Breast epithelium (tissue), 3 donors: ENCODE data around the gene GSTA4.

ENCODE experiments used
- CTCF ChIP-seq, 3 donors: fragments of 450-650 bp; IDR thresholded peaks; one replicate each; pipeline ENCODE4 v1.5.1; 2016 to 2017; ENCODE audit warnings: antibody characterized with exemption in 3 of 3, mild to moderate bottlenecking in 3 of 3, moderate library complexity in 3 of 3
- POLR2A ChIP-seq: fragments of 450-650 bp; IDR thresholded peaks from one replicate; pipeline ENCODE4 v1.6.1; 2016; ENCODE audit warnings: antibody characterized with exemption, mild to moderate bottlenecking, moderate library complexity

- TF ChIP-seq POLR2A (no peak), CTCF (IDR thresholded peaks at IDR 0.05) (no peak)
These were observed 37.8 kb upstream of the GSTA4 start for GRCh38 chr6:53032849-53033248.
